Measurements from ENCODE around the gene MED27.

- TF ChIP-seq ZNF704 (CRISPR knock-in tag; IDR thresholded peaks at IDR 0.05; ENCODE audit: borderline replicate concordance) = no peak
- no peak for TF ChIP-seq ZNF557 (CRISPR knock-in tag; IDR thresholded peaks at IDR 0.05)
- no peak for TF ChIP-seq GATA4 (IDR thresholded peaks at IDR 0.05; ENCODE audit: borderline replicate concordance, low read depth)
- no peak for TF ChIP-seq GABPA (IDR thresholded peaks at IDR 0.05; ENCODE audit: low read depth, low read length)
- TF ChIP-seq GABPA (CRISPR knock-in tag; IDR thresholded peaks at IDR 0.05; ENCODE audit: low read depth) = no peak
- TF ChIP-seq ZKSCAN1 (IDR thresholded peaks at IDR 0.05; ENCODE audit: low read length) = no peak
- no peak for TF ChIP-seq CTCF (CRISPR knock-in tag; IDR thresholded peaks at IDR 0.05)
- TF ChIP-seq ATF3 (CRISPR knock-in tag; IDR thresholded peaks at IDR 0.05) = no peak
- no peak for TF ChIP-seq CREB1 (IDR thresholded peaks at IDR 0.05)
- TF ChIP-seq CREB1 (CRISPR knock-in tag; IDR thresholded peaks at IDR 0.05) = no peak
- no peak for TF ChIP-seq UBTF (CRISPR knock-in tag; IDR thresholded peaks at IDR 0.05)
- no peak for TF ChIP-seq TCF7 (IDR thresholded peaks at IDR 0.05; ENCODE audit: low read depth)
- no peak for TF ChIP-seq ZBTB7A (CRISPR knock-in tag; IDR thresholded peaks at IDR 0.05)
- no peak for TF ChIP-seq PBX2 (CRISPR knock-in tag; IDR thresholded peaks at IDR 0.05)
- TF ChIP-seq SIN3A (IDR thresholded peaks at IDR 0.05; ENCODE audit: borderline replicate concordance, low read depth, low read length) = no peak
Measured at GRCh38 chr9:131992906-131993657, 86.6 kb downstream of the MED27 start.
